Heart left ventricle (tissue), 13 donors: ENCODE results near the gene PCSK4.

Experiments used
- CTCF ChIP-seq, 12 donors: fragments of 200-600 bp; sonication (generic) in 4 of 12; IDR thresholded peaks; one replicate each; pipeline versions ENCODE4 v1.5.0 to v1.8.0; 2018 to 2022; ENCODE audit warnings: antibody characterized with exemption in 12 of 12, mild to moderate bottlenecking in 5 of 12
- POLR2A ChIP-seq, 2 donors: fragments of 450-650 bp; IDR thresholded peaks; one replicate each; pipeline ENCODE4 v1.6.1; 2017; ENCODE audit warnings: antibody characterized with exemption in 2 of 2, mild to moderate bottlenecking in 2 of 2, moderate library complexity in 2 of 2
- donor health status: ischemic (EF 13 %, LVEDD 7.1; RV severe dilation, severe dysfunction).
- donor health status: DM: no; HTN: yes; CAD: no.
- donor health status: DM: no; HTN: no; CAD: no.
- donor health status: ischemic (EF 25% LVEDD 6.9; RV normal size, moderate dysfunction).
- donor health status: ischemic (EF 25% LVEDD 5.7; RV mildly dilated, moderate dysfunction).
- donor health status: ischemic (EF 35%, LVEDD 5.7; RV mildly dilated, moderate dysfunction).
- donor health status: nonischemic (EF 11% LVEDD 7.7; RV severe dilation, severe dysfunction).
- donor health status: DM: yes; HTN: yes; CAD: no.
- donor health status: PGD.
- donor health status: ischemic (EF 29% LVEDD 5.4; RV normal size, mild dysfunction).
- donor health status: nonischemic (EF 23%, LVEDD 6.1; RV moderate dilation, normal function).

GRCh38 chr19:1523412-1524286 is 33.5 kb upstream of the PCSK4 start, which contains the start of gene PLK5:
- TF ChIP-seq CTCF (IDR thresholded peaks at IDR 0.05) (peak in 2 of 12 donors; percentile 10 to 19), POLR2A (IDR thresholded peaks at IDR 0.05) (no peak)
